Fibroblast of lung (primary cell): Measurements from ENCODE around the gene NKAIN4.

Experiments
- CTCF ChIP-seq, 2 donors: IDR thresholded peaks in 1 of 2; conservative IDR thresholded peaks in 1 of 2; 1 replicate in 1 of 2; 2 replicates in 1 of 2; pipeline ENCODE4 v1.5.1; 2011 to 2012; ENCODE audit warnings: low read length in 2 of 2, control low read depth in 1 of 2, inconsistent platforms in 1 of 2, low read depth in 1 of 2, mild to moderate bottlenecking in 1 of 2
- EZH2 ChIP-seq: IDR thresholded peaks from 2 replicates; pipeline ENCODE4 v1.5.1; 2012; ENCODE audit warnings: low read length, control low read depth, mild to moderate bottlenecking; ENCODE audit errors: missing control alignments

GRCh38 chr20:63194797-63195173 is 59.5 kb downstream of the NKAIN4 start:
- no peak for TF ChIP-seq CTCF (conservative IDR thresholded peaks at IDR 0.05 in 1 of 2, IDR thresholded peaks at IDR 0.05 in 1 of 2; ENCODE audit: low read depth in 1 of 2, low read length in 2 of 2)
- TF ChIP-seq EZH2: no peak
